ENCODE data around the gene RAF1. TPM values are rescaled to one million over a fixed set of nuclear protein-coding genes. Genes with fewer than 3 reads are reported as not detected.

RAF1 gene
- total RNA-seq, 2 experiments from 2014 or later, result 127 to 139 TPM

DNA sequence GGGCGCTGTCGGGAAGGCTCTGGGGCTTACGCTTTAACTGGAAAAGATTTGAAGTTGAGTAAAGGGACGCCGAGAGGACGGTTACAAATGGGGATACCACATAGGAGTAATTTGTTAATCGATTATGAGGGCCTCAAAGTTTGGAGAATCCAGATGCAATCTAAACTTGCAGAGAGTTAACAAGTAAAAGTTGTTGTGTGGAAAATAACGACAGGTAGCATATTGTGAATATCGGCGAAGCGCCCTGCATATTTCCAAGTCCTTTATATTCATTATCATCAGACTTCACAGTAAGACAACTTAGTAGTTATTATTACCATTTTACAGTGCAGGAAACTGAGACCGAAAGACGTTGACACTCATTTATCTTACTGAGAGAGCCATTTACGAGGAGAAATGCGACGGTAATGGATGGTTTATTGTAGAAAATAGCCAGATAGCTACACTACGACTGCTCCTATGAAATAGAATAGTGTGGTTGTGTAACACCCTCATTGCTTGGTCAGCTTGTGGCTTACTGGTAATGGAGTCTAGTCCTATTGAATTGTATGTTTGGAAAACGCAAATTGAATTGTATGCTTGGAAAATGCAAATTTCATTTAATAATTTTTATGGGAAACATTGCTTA is 106.3 kb downstream of the RAF1 start:
- peak overlapping the region; percentile 85 for H3K4me3 ChIP-seq (ENCODE audit: low read length)
- intact Hi-C loops (cut with DNase I, micrococcal nuclease), result loop anchor here (1.0 to 10.0 kb wide), 7 partner anchors 73 to 1283 kb away; partner anchors contain the start of genes RAF1 (in 2 of the 2), ATG7 (in 1 of the 2) and TSEN2 (in 1 of the 2)
- no peaks in the 10 kb centered on the region for H3K9me3 Mint-ChIP-seq
- peaks cover 76% of the 10 kb centered on the region for H3K4me1 Mint-ChIP-seq (ENCODE audit: low read depth)
- ATAC-seq (ENCODE audit: poor library complexity) (no peak), DNase-seq (no peak)
- H3K27ac Mint-ChIP-seq, result peak overlapping the region; percentile 81
- H3K27me3 Mint-ChIP-seq, result peaks cover 38% of the 10 kb centered on the region
- ChIA-PET POLR2A (interaction anchor here (0.9 to 3.3 kb wide), 6 partner anchors 10 to 107 kb away, joined by 3 to 19 read pairs (median 4); partner anchors contain the start of genes RAF1 and TSEN2), CTCF (no interaction called here)
- H3K4me1 ChIP-seq (ENCODE audit: insufficient read depth, low read length), result peaks cover 46% of the 10 kb centered on the region
- peaks cover 17 to 26% of the 10 kb centered on the region in 2 experiments for H3K27me3 ChIP-seq (ENCODE audit: control insufficient read depth in 1 of 2, insufficient read depth in 2 of 2, low read length in 2 of 2)
- peak overlapping the region; percentile 93 for H3K4me3 Mint-ChIP-seq
- TF ChIP-seq, protein P1, sequence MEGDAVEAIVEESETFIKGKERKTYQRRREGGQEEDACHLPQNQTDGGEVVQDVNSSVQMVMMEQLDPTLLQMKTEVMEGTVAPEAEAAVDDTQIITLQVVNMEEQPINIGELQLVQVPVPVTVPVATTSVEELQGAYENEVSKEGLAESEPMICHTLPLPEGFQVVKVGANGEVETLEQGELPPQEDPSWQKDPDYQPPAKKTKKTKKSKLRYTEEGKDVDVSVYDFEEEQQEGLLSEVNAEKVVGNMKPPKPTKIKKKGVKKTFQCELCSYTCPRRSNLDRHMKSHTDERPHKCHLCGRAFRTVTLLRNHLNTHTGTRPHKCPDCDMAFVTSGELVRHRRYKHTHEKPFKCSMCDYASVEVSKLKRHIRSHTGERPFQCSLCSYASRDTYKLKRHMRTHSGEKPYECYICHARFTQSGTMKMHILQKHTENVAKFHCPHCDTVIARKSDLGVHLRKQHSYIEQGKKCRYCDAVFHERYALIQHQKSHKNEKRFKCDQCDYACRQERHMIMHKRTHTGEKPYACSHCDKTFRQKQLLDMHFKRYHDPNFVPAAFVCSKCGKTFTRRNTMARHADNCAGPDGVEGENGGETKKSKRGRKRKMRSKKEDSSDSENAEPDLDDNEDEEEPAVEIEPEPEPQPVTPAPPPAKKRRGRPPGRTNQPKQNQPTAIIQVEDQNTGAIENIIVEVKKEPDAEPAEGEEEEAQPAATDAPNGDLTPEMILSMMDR (IDR thresholded peaks at IDR 0.05), result no peak
- no peaks in the 10 kb centered on the region for H3K36me3 ChIP-seq (ENCODE audit: insufficient read depth, low read length)
- peaks cover 12% of the 10 kb centered on the region for H3K36me3 Mint-ChIP-seq (ENCODE audit: low read depth)
- H3K27ac ChIP-seq (ENCODE audit: low read depth in 1 of 2, low read length in 2 of 2), result peak overlapping the region; percentile 85 to 91
- H3K9me3 ChIP-seq (ENCODE audit: control insufficient read depth in 1 of 2, insufficient read depth in 1 of 2, low read length in 2 of 2), result peaks cover 0 to 10% of the 10 kb centered on the region in 2 experiments

DNA sequence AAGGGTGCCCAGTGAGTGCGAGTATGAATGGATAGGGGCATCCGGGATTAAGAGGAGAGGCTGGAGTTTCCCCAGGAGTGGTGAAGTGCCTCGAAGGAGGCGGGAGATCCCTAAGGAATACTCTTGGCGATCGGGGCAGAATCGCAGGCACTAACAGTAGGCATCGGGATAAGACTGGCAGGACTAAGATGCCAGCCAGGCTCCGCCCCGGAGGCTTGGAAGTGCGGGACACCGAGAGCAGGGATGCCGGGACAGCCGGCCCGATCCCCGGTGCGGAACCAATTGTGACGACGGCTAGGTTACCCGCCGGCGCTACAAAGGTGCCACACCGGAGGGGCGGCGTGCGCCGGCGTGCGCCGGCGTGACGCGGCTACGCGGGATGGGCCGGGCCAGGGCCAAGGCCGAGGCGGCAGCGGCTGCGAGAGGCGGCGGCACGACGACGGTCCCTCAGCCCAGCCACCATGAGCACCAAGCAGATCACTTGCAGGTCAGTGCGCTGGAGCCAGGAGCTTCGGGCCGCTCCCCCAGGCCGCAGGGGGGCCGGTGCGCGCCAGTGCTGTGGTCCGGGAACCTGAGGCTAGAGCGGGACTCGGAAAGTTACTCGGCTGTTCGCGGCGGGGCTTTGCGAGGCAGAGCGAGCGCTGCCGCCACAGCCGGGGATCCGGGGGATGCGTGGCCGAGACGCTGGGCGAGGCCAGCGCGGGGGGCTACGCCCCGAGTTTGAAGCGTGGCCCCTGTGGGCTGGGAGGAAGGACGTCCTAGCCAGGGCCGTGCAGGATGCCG is 107.0 kb downstream of the RAF1 start, which contains the start of gene MKRN2:
TSS of gene MKRN2 (plus strand) at position 398 of the 783 bp plus-strand sequence. CDS start at position 462, 64 bp downstream.
- peaks cover 12% of the 10 kb centered on the region for H3K36me3 Mint-ChIP-seq (ENCODE audit: low read depth)
- Histone ChIP-seq H3K36me3 (ENCODE audit: insufficient read depth, low read length) (no peaks in the 10 kb centered on the region), H3K9me3 (ENCODE audit: control insufficient read depth in 1 of 2, insufficient read depth in 1 of 2, low read length in 2 of 2) (peaks cover 0 to 10% of the 10 kb centered on the region in 2 experiments), H3K4me1 (ENCODE audit: insufficient read depth, low read length) (peaks cover 44% of the 10 kb centered on the region), H3K27me3 (ENCODE audit: control insufficient read depth in 1 of 2, insufficient read depth in 2 of 2, low read length in 2 of 2) (peaks cover 17 to 27% of the 10 kb centered on the region in 2 experiments), H3K4me3 (ENCODE audit: low read length) (peak within 1 kb of the TSS; percentile 85), H3K27ac (ENCODE audit: low read depth in 1 of 2, low read length in 2 of 2) (peak within 1 kb of the TSS; percentile 85 to 91)
- H3K4me3 Mint-ChIP-seq, result peak within 1 kb of the TSS; percentile 93
- H3K9me3 Mint-ChIP-seq, result no peaks in the 10 kb centered on the region
- peaks cover 38% of the 10 kb centered on the region for H3K27me3 Mint-ChIP-seq
- intact Hi-C loops (cut with DNase I, micrococcal nuclease), result loop anchor here (1.0 to 10.0 kb wide), 7 partner anchors 73 to 1282 kb away; partner anchors contain the start of genes RAF1 (in 2 of the 2), ATG7 (in 1 of the 2) and TSEN2 (in 1 of the 2)
- ATAC-seq (ENCODE audit: poor library complexity), result peak; percentile 93
- ChIA-PET CTCF (no interaction called here), POLR2A (interaction anchor here (1.0 to 3.3 kb wide), 4 partner anchors 10 to 107 kb away, joined by 3 to 19 read pairs (median 4); partner anchors contain the start of genes RAF1 and TSEN2)
- H3K27ac Mint-ChIP-seq, result peak within 1 kb of the TSS; percentile 81
- H3K4me1 Mint-ChIP-seq (ENCODE audit: low read depth), result peaks cover 69% of the 10 kb centered on the region
- TF ChIP-seq, protein P1 (IDR thresholded peaks at IDR 0.05), result no peak
- peak; percentile 68 to 93 (median 82) for DNase-seq

DNA sequence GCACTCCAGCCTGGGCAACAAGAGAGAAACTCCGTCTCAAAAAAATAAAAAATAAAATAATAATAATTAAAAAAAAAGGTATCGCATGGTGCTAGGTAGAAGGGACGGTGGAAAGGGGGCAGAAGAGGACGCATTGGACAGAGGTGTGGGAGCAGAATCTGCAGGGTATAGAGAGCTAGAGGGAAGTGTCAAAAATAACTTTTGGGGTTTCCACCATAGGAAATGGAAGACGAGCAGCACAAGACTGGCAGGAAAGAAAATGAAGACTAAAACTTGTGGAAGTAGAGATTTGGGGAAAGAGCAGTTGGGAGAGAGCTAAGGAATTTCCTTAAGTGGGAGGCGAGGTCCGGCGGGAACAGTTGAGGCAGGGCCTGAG is 107.6 kb downstream of the RAF1 start:
- peaks cover 41% of the 10 kb centered on the region for H3K4me1 ChIP-seq (ENCODE audit: insufficient read depth, low read length)
- H3K9me3 ChIP-seq (ENCODE audit: control insufficient read depth in 1 of 2, insufficient read depth in 1 of 2, low read length in 2 of 2), result peaks cover 0 to 10% of the 10 kb centered on the region in 2 experiments
- peaks cover 17 to 27% of the 10 kb centered on the region in 2 experiments for H3K27me3 ChIP-seq (ENCODE audit: control insufficient read depth in 1 of 2, insufficient read depth in 2 of 2, low read length in 2 of 2)
- H3K4me3 ChIP-seq (ENCODE audit: low read length), result peak overlapping the region; percentile 85
- H3K36me3 ChIP-seq (ENCODE audit: insufficient read depth, low read length), result no peaks in the 10 kb centered on the region
- ChIA-PET CTCF (no interaction called here), POLR2A (interaction anchor here (0.6 to 3.3 kb wide), 4 partner anchors 9 to 829 kb away, joined by 3 to 19 read pairs (median 4); partner anchors contain the start of genes RAF1 and TSEN2)
- DNase-seq (peak in 4 of 14 experiments; percentile 1 to 43 (median 12)), ATAC-seq (ENCODE audit: poor library complexity) (no peak)
- H3K27ac ChIP-seq (ENCODE audit: low read depth in 1 of 2, low read length in 2 of 2), result peak overlapping the region in 1 of 2 donors; percentile 46
- Mint-ChIP-seq H3K4me1 (ENCODE audit: low read depth) (peaks cover 63% of the 10 kb centered on the region), H3K27me3 (peaks cover 38% of the 10 kb centered on the region), H3K36me3 (ENCODE audit: low read depth) (peaks cover 12% of the 10 kb centered on the region), H3K27ac (peak overlapping the region; percentile 81), H3K9me3 (no peaks in the 10 kb centered on the region), H3K4me3 (peak overlapping the region; percentile 93)
- TF ChIP-seq, protein P1 (IDR thresholded peaks at IDR 0.05), result no peak
- intact Hi-C loops (cut with DNase I, micrococcal nuclease), result loop anchor here (5.0 to 10.0 kb wide), 5 partner anchors 106 to 1282 kb away; partner anchors contain the start of genes ATG7 (in 1 of the 2) and RAF1 (in 1 of the 2)

All from CD4-positive, alpha-beta T cell (primary cell).